Heart right ventricle (tissue), 16 donors: ENCODE measurements around the gene RNF208. TPM values are rescaled to one million over a fixed set of nuclear protein-coding genes. Genes with fewer than 3 reads are reported as not detected.

Experiments
- ATAC-seq, 8 donors: fragments of 200-7000 bp; cut with Tn5 transposase; one replicate each; pipeline ENCODE4 v1.9.1; 2020; ENCODE audit warnings: mild to moderate bottlenecking in 8 of 8, moderate library complexity in 8 of 8, moderate number of reproducible peaks in 1 of 8
- DNase-seq, 2 donors: peaks; one replicate each; pipeline ENCODE4 v3.0.0-alpha.2; 2020
- H3K27ac ChIP-seq, 10 donors: fragments of 200-600 bp; sonication (generic) in 2 of 10; one replicate each; pipeline versions ENCODE4 v1.5.0 to v1.8.0; 2020 to 2022; ENCODE audit warnings: mild to moderate bottlenecking in 3 of 10
- H3K27me3 ChIP-seq, 7 donors: fragments of 200-600 bp; one replicate each; pipeline ENCODE4 v1.8.0; 2021 to 2022; ENCODE audit warnings: mild to moderate bottlenecking in 2 of 7
- H3K36me3 ChIP-seq, 9 donors: fragments of 200-600 bp; sonication (generic) in 1 of 9; one replicate each; pipeline versions ENCODE4 v1.5.0 to v1.8.0; 2020 to 2022; ENCODE audit warnings: mild to moderate bottlenecking in 2 of 9
- H3K4me1 ChIP-seq, 9 donors: fragments of 200-600 bp; sonication (generic) in 1 of 9; one replicate each; pipeline versions ENCODE4 v1.5.0 to v1.8.0; 2020 to 2022; ENCODE audit warnings: mild to moderate bottlenecking in 4 of 9
- H3K4me3 ChIP-seq, 10 donors: fragments of 200-600 bp; sonication (generic) in 2 of 10; one replicate each; pipeline versions ENCODE4 v1.5.0 to v1.8.0; 2020 to 2022; ENCODE audit warnings: mild to moderate bottlenecking in 7 of 10, moderate library complexity in 2 of 10
- H3K9me3 ChIP-seq, 11 donors: fragments of 200-600 bp in 10 of 11; sonication (generic) in 2 of 11; one replicate each; pipeline versions ENCODE4 v1.5.0 to v1.8.0; 2013 to 2022; ENCODE audit warnings: mild to moderate bottlenecking in 2 of 11, control low read depth in 1 of 11, moderate library complexity in 1 of 11
- CTCF ChIP-seq, 9 donors: fragments of 200-600 bp; sonication (generic) in 2 of 9; IDR thresholded peaks; one replicate each; pipeline versions ENCODE4 v1.5.0 to v1.8.0; 2021 to 2022; ENCODE audit warnings: antibody characterized with exemption in 9 of 9, mild to moderate bottlenecking in 5 of 9, moderate library complexity in 1 of 9
- WGBS, 2 donors: extraction: QIAGEN DNeasy Blood & Tissue Kit; methylation state at CpG; one replicate each; pipeline ENCODE4 v1.1.7; 2013; ENCODE audit warnings: inconsistent platforms in 1 of 2; 5-methylcytosine and 5-hydroxymethylcytosine counted together
- intact Hi-C, 10 donors: fragments of 100-400 bp; cut with DNase I; formaldehyde crosslinking; loops; one replicate each; pipeline versions ENCODE4 v1.11.1 to v1.14.2; 2022
- polyA plus RNA-seq, 2 donors: library from polyadenylated mRNA; stranded (reverse); fragments of 200-250 nt; gene quantifications; one replicate each; pipeline ENCODE4 v1.2.3, GENCODE V29; 2013
- total RNA-seq, 10 donors: library from RNA; stranded (reverse); fragmentation: NEBNext Ultra II Directional in 3 of 10; extraction: Animal tissue kit (Norgen Biotek cat#: 25700) in 3 of 10; gene quantifications; one replicate each; pipeline versions ENCODE4 v1.2.1 to v1.2.4, GENCODE V29; 2021 to 2023
- donor health status: Arrhythmogenic right ventricular cardiomyopathy.
- donor health status: ischemic (EF 13 %, LVEDD 7.1; RV severe dilation, severe dysfunction).
- donor health status: healthy with polysubstance abuse.
- donor health status: DM: no; HTN: yes; CAD: no.
- donor health status: DM: no; HTN: no; CAD: no.
- donor health status: ischemic (EF 25% LVEDD 6.9; RV normal size, moderate dysfunction).
- donor health status: ischemic (EF 25% LVEDD 5.7; RV mildly dilated, moderate dysfunction).
- donor health status: healthy.
- donor health status: DM: yes; HTN: yes; CAD: no.
- donor health status: Ischemic cardiomyopathy.
- donor health status: ischemic (EF 35%, LVEDD 5.7; RV mildly dilated, moderate dysfunction).
- donor health status: nonischemic (EF 11% LVEDD 7.7; RV severe dilation, severe dysfunction).
- donor health status: DM: yes; HTN: yes; CAD: no.
- donor health status: PGD.
- donor health status: ischemic (EF 29% LVEDD 5.4; RV normal size, mild dysfunction).
- donor health status: nonischemic (EF 23%, LVEDD 6.1; RV moderate dilation, normal function).

The RNF208 gene
- total and polyA plus RNA-seq, 12 donors, result 14.2 to 83.8 (median 24.1) TPM

GRCh38 chr9:137199411-137200121 is 22.5 kb downstream of the RNF208 start:
- H3K9me3 ChIP-seq, result no peaks in the 10 kb centered on the region
- no peaks in the 10 kb centered on the region for H3K27me3 ChIP-seq
- H3K4me3 ChIP-seq, result peak overlapping the region; percentile 32 to 84 (median 62)
- 5% methylated on average over 37 to 51 of the region's 51 CpGs for WGBS, 2 donors
- ATAC-seq (no peak), DNase-seq (no peak)
- peak overlapping the region in 7 of 10 donors; percentile 1 to 69 (median 44) for H3K27ac ChIP-seq
- H3K4me1 ChIP-seq, result peaks cover 53 to 90% (median 79%) of the 10 kb centered on the region in 9 donors
- no peak for TF ChIP-seq CTCF (IDR thresholded peaks at IDR 0.05)
- intact Hi-C loops, result loop anchor here in 1 of 10 donors (2.0 to 5.0 kb wide), 2 partner anchors 23 to 533 kb away; partner anchors contain the start of gene RNF208
- no peaks in the 10 kb centered on the region for H3K36me3 ChIP-seq

- Histone ChIP-seq H3K27ac (peak overlapping the region in 7 of 10 donors; percentile 1 to 69 (median 44)), H3K9me3 (no peaks in the 10 kb centered on the region), H3K27me3 (no peaks in the 10 kb centered on the region), H3K4me1 (peaks cover 46 to 90% (median 72%) of the 10 kb centered on the region in 9 donors), H3K36me3 (no peaks in the 10 kb centered on the region), H3K4me3 (peak overlapping the region in 9 of 10 donors; percentile 44 to 84 (median 71))
- no peak for TF ChIP-seq CTCF (IDR thresholded peaks at IDR 0.05)
- DNase-seq (no peak), ATAC-seq (no peak)
- intact Hi-C loops, result loop anchor here in 1 of 10 donors (5.0 kb wide), 1 partner anchor 533 kb away; no protein-coding TSS in a partner anchor
- whole genome bisulfite sequencing, 2 donors, result 57 to 59% methylated on average over 11 of the region's 11 CpGs
Measured at GRCh38 chr9:137198902-137199283, 23.1 kb downstream of the RNF208 start.

- H3K4me3 ChIP-seq, result peak overlapping the region in 7 of 10 donors; percentile 44 to 84 (median 71)
- H3K9me3 ChIP-seq, result no peaks in the 10 kb centered on the region
- 71 to 75% methylated on average over 19 of the region's 19 CpGs for WGBS, 2 donors
Measured at GRCh38 chr9:137198051-137198901, 23.8 kb downstream of the RNF208 start.

More at GRCh38 chr9:137198051-137198901, 23.8 kb downstream of the RNF208 start:
- Histone ChIP-seq H3K36me3 (no peaks in the 10 kb centered on the region), H3K4me1 (peaks cover 42 to 90% (median 66%) of the 10 kb centered on the region in 9 donors), H3K27me3 (no peaks in the 10 kb centered on the region), H3K27ac (peak overlapping the region in 4 of 10 donors; percentile 1 to 69 (median 23))
- intact Hi-C loops, result loop anchor here in 1 of 10 donors (5.0 kb wide), 1 partner anchor 534 kb away; no protein-coding TSS in a partner anchor
- ATAC-seq (no peak), DNase-seq (no peak)
- no peak for TF ChIP-seq CTCF (IDR thresholded peaks at IDR 0.05)
